Hepatocyte (in vitro differentiated cells): ENCODE data around the gene ALG8.

ENCODE experiments used
- CTCF ChIP-seq: fragments of 200-600 bp; sonication (generic); IDR thresholded peaks from 2 replicates; pipeline ENCODE4 v1.5.1; 2016; ENCODE audit warnings: antibody characterized with exemption, mild to moderate bottlenecking; ENCODE audit not compliant: poor library complexity
- EZH2 ChIP-seq: fragments of 200-600 bp; sonication (generic); IDR thresholded peaks from 2 replicates; pipeline ENCODE4 v1.6.1; 2016; ENCODE audit warnings: antibody characterized with exemption, mild to moderate bottlenecking, borderline replicate concordance

- no peak for TF ChIP-seq CTCF
- no peak for TF ChIP-seq EZH2
Observed at GRCh38 chr11:78072455-78072854, 67.0 kb downstream of the ALG8 start.
